Renal cortical epithelial cell (primary cell): Measurements from ENCODE around the gene ST8SIA2. TPM values are rescaled to one million over a fixed set of nuclear protein-coding genes. Genes with fewer than 3 reads are reported as not detected.
A peak's percentile ranks its signal among the peaks of the same experiment; 100 is the strongest.

Experiments
- DNase-seq: peaks from one replicate; pipeline ENCODE4 v3.0.0-alpha.2; 2011; ENCODE audit warnings: low read depth
- total RNA-seq: library from RNA; depleted of rRNA; stranded (reverse); fragments of >200 nt; gene quantifications from 2 replicates; pipeline ENCODE4 v1.2.3, GENCODE V29; 2014

The ST8SIA2 gene
- total RNA-seq, 1 donor from 2014 or later = 5.7 TPM

- no peak for DNase-seq
Observed at GRCh38 chr15:92494806-92495336, 101.2 kb downstream of the ST8SIA2 start.

- no peak for DNase-seq
Observed at GRCh38 chr15:92495446-92495845, 101.8 kb downstream of the ST8SIA2 start.

GRCh38 chr15:92499731-92500530, 106.2 kb downstream of the ST8SIA2 start:
- no peak for DNase-seq

GRCh38 chr15:92502336-92502735, 108.7 kb downstream of the ST8SIA2 start:
- no peak for DNase-seq

- DNase-seq = no peak
Observed at GRCh38 chr15:92502930-92503857, 109.5 kb downstream of the ST8SIA2 start.

GRCh38 chr15:92503889-92504288, 110.2 kb downstream of the ST8SIA2 start:
- no peak for DNase-seq

- no peak for DNase-seq
Observed at GRCh38 chr15:92505611-92506010, 111.9 kb downstream of the ST8SIA2 start.

- DNase-seq = no peak
Observed at GRCh38 chr15:92506506-92506905, 112.8 kb downstream of the ST8SIA2 start.

GRCh38 chr15:92510163-92510882, 116.6 kb downstream of the ST8SIA2 start:
- peak; percentile 54 for DNase-seq
